Common myeloid progenitor, CD34-positive (primary cell): ENCODE data around the gene TENM4.

ENCODE experiments used
- CTCF ChIA-PET: fragments of 350-600 bp; sonication (Branson Sonifier 250); formaldehyde crosslinking; loops from one replicate; lab custom pipeline; 2021; ENCODE audit warnings: antibody characterized with exemption; lab: Charles Lee
- POLR2A ChIA-PET: fragments of 350-600 bp; sonication (Branson Sonifier 250); formaldehyde crosslinking; loops from one replicate; lab custom pipeline; 2021; ENCODE audit warnings: antibody characterized with exemption; lab: Charles Lee
- DNase-seq, 3 donors: peaks; one replicate each; pipeline versions ENCODE4 v3.0.0 to v3.0.0-alpha.2; 2013
- H3K27ac ChIP-seq, 2 experiments: 1 replicate in 1 of 2; 2 replicates in 1 of 2; pipeline ENCODE4 v1.7.0; 2013; ENCODE audit warnings: inconsistent platforms in 2 of 2, low read length in 2 of 2, mild to moderate bottlenecking in 2 of 2, low read depth in 1 of 2, moderate library complexity in 1 of 2; ENCODE audit not compliant: severe bottlenecking in 2 of 2, insufficient read depth in 1 of 2, poor library complexity in 1 of 2
- H3K27me3 ChIP-seq, 5 experiments: replicated peaks in 2 of 5; 1 replicate in 3 of 5; 2 replicates in 2 of 5; pipeline versions ENCODE4 v1.6.1 to v1.7.0; 2013; ENCODE audit warnings: low read length in 4 of 5, mild to moderate bottlenecking in 2 of 5, moderate library complexity in 2 of 5, inconsistent platforms in 1 of 5; ENCODE audit not compliant: insufficient read depth in 5 of 5, control insufficient read depth in 4 of 5
- H3K36me3 ChIP-seq, 4 experiments: 1 replicate in 2 of 4; 2 replicates in 2 of 4; pipeline versions ENCODE4 v1.6.1 to v1.7.0; 2013; ENCODE audit warnings: low read length in 3 of 4, control low read depth in 1 of 4, mild to moderate bottlenecking in 1 of 4; ENCODE audit not compliant: control insufficient read depth in 4 of 4, insufficient read depth in 4 of 4
- H3K4me1 ChIP-seq, 4 experiments: 1 replicate in 3 of 4; 2 replicates in 1 of 4; pipeline versions ENCODE4 v1.6.1 to v1.7.1; 2013; ENCODE audit warnings: low read length in 3 of 4, mild to moderate bottlenecking in 3 of 4, control low read depth in 1 of 4, inconsistent platforms in 1 of 4, moderate library complexity in 1 of 4; ENCODE audit not compliant: control insufficient read depth in 4 of 4, insufficient read depth in 4 of 4; ENCODE audit errors: control extremely low read depth in 1 of 4
- H3K4me3 ChIP-seq, 7 experiments: 1 replicate in 4 of 7; 2 replicates in 3 of 7; pipeline versions ENCODE4 v1.5.1 to v1.7.0; 2013; ENCODE audit warnings: mild to moderate bottlenecking in 7 of 7, low read length in 6 of 7, moderate library complexity in 6 of 7, inconsistent platforms in 2 of 7, low read depth in 2 of 7, control low read depth in 1 of 7; ENCODE audit not compliant: insufficient read depth in 4 of 7, control insufficient read depth in 1 of 7; ENCODE audit errors: extremely low read depth in 1 of 7
- H3K9me3 ChIP-seq, 5 experiments: 1 replicate in 4 of 5; 2 replicates in 1 of 5; pipeline versions ENCODE4 v1.6.1 to v1.7.1; 2013; ENCODE audit warnings: low read length in 4 of 5, mild to moderate bottlenecking in 2 of 5, inconsistent platforms in 1 of 5, low read depth in 1 of 5, moderate library complexity in 1 of 5; ENCODE audit not compliant: control insufficient read depth in 4 of 5, insufficient read depth in 2 of 5; ENCODE audit errors: control extremely low read depth in 1 of 5
- WGBS: methylation state at CpG from one replicate; pipeline ENCODE4 v1.1.5; 2013; ENCODE audit not compliant: insufficient coverage; 5-methylcytosine and 5-hydroxymethylcytosine counted together

The TENM4 gene

GRCh38 chr11:79208126-79208525 lies 232.7 kb downstream of the TENM4 start:
- CTCF ChIA-PET, result no interaction called here
- Histone ChIP-seq H3K9me3 (no peaks in the 10 kb centered on the region), H3K27me3 (peaks cover 0 to 8% (median 0%) of the 10 kb centered on the region in 5 experiments), H3K4me3 (no peak overlapping the region), H3K27ac (no peak overlapping the region), H3K4me1 (no peaks in the 10 kb centered on the region), H3K36me3 (no peaks in the 10 kb centered on the region)
- POLR2A ChIA-PET, result no interaction called here
- WGBS, result 100% methylated on average over 2 of the region's 2 CpGs
- no peak for DNase-seq

- Histone ChIP-seq H3K27me3 (peaks cover 0 to 2% (median 0%) of the 10 kb centered on the region in 5 experiments), H3K27ac (no peak overlapping the region), H3K9me3 (no peaks in the 10 kb centered on the region), H3K4me1 (no peaks in the 10 kb centered on the region), H3K4me3 (no peak overlapping the region), H3K36me3 (no peaks in the 10 kb centered on the region)
- CTCF ChIA-PET, result no interaction called here
- DNase-seq, result no peak
- WGBS, result 93% methylated on average over 3 of the region's 4 CpGs
- POLR2A ChIA-PET, result no interaction called here
Measured at GRCh38 chr11:79206951-79207350, 233.9 kb downstream of the TENM4 start.

DNA sequence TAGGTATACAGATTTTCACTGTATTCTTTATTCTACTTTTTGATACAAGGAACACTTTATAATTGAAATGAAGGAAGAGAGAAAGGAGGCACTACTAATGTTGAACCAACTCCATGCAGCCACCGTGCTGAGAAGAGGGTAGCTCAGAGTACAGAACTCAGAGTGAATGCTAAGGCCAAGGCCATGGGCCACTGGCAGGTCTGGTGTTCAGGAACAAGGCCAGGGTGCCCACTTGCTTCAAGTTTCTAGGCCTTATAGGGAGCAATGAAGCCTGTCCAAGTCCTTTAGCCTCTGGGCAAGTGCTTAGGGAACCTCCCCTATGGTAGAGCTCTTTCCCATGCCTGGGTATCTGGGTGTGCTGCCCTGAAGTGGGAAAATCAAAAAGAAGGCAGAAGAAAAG lies 235.0 kb downstream of the TENM4 start:
- peaks cover 0 to 2% (median 0%) of the 10 kb centered on the region in 5 experiments for H3K9me3 ChIP-seq
- ChIA-PET CTCF (no interaction called here), POLR2A (no interaction called here)
- no peaks in the 10 kb centered on the region for H3K4me1 ChIP-seq
- H3K36me3 ChIP-seq, result no peaks in the 10 kb centered on the region
- H3K27ac ChIP-seq, result no peak overlapping the region
- no peaks in the 10 kb centered on the region for H3K27me3 ChIP-seq
- DNase-seq, result no peak
- WGBS, result 86% methylated on average over 1 of the region's 1 CpG
- no peak overlapping the region for H3K4me3 ChIP-seq

DNA sequence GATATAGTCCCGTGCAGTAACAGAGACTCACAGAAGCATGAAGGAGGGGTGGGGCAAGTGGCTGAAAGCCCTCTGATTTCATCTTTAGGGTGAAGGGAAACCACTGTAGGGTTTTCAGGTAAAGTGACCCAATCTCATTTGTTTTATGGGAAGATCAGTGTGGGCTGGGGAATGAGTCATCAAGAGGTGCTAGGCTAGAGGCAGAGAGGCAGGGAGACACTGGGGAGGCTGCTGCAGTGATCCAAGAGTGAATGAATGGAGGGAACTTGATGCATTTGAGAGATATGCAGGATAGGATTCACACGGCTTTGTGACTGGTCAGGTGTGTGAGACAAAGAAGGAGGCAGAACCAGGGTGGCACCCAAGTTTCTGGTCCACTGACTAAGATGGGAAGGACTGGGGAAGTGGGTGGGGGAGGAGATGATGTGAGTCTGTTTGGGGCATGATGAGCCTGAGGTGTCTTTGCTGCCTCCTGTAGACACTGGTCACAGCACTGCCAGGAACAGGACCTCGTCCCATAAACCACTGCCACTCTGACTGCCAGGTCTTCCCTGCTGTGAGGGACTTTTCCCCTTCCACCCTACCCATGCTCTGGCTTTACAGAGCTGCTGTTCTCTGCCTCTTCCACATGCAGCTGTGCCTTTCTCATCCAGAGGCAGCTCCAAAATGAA lies 239.0 kb downstream of the TENM4 start:
- Histone ChIP-seq H3K9me3 (peaks cover 0 to 8% (median 0%) of the 10 kb centered on the region in 5 experiments), H3K36me3 (no peaks in the 10 kb centered on the region), H3K27ac (no peak overlapping the region), H3K4me3 (no peak overlapping the region), H3K27me3 (no peaks in the 10 kb centered on the region), H3K4me1 (no peaks in the 10 kb centered on the region)
- WGBS, result 74% methylated on average over 3 of the region's 3 CpGs
- ChIA-PET POLR2A (no interaction called here), CTCF (no interaction called here)
- DNase-seq, result no peak

- ChIA-PET CTCF (no interaction called here), POLR2A (no interaction called here)
- Histone ChIP-seq H3K9me3 (peaks cover 0 to 10% (median 0%) of the 10 kb centered on the region in 5 experiments), H3K4me1 (no peaks in the 10 kb centered on the region), H3K27me3 (no peaks in the 10 kb centered on the region), H3K4me3 (no peak overlapping the region), H3K27ac (no peak overlapping the region), H3K36me3 (no peaks in the 10 kb centered on the region)
- no peak for DNase-seq
- 89% methylated on average over 3 of the region's 5 CpGs for WGBS
Measured at GRCh38 chr11:79200398-79201070, 240.3 kb downstream of the TENM4 start.

DNA sequence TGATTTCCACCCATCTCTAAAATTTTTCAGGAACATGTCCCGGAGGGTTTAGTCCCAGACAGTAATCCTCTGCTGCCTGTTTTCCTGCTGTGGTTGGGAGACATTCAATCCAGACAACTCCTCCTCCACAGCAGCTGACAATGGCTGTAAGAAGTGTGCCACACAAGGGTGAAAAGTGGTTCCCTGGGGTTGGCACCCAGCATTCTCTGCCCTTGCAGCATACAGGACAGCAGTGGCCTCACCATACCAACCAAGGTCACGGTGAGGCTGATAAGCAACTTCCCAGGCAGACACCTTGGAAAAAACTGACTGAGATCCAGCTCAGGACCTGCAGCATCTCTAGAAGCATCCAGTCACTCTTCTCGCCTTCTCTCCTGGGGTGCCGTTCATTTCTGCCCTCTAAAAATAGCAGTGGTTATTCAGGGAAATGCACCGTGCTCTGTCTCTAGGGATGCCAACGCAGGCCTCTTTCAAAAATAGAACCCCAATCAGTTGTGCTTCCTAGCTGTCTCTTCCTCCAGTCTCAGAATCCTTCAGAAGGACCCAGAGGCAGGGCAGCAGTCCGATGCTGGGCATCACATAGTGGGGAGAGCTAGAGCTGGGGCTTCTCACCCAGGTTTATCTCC lies 241.0 kb downstream of the TENM4 start:
- H3K27me3 ChIP-seq, result no peaks in the 10 kb centered on the region
- no peak overlapping the region for H3K4me3 ChIP-seq
- ChIA-PET POLR2A (no interaction called here), CTCF (no interaction called here)
- no peaks in the 10 kb centered on the region for H3K36me3 ChIP-seq
- peaks cover 0 to 10% (median 0%) of the 10 kb centered on the region in 5 experiments for H3K9me3 ChIP-seq
- no peaks in the 10 kb centered on the region for H3K4me1 ChIP-seq
- no peak overlapping the region for H3K27ac ChIP-seq
- DNase-seq, result no peak
- 87% methylated on average over 6 of the region's 7 CpGs for WGBS

DNA sequence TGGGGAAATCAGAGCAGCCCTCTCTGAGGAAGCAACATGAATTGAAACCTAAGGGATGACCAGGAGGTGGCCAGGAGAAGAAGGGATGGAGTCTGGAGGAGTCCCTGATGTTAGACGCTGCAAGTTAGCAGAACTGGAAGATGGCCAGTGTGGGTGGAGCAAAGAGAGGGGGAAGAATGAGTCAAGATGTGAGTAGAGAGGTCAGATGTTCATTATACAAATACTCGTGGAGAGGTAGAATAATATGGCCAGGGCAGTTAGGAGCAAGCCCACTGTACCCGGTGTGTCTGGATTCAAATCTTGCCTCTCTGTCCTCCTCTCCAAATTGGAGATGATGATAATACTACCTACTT lies 242.0 kb downstream of the TENM4 start:
- WGBS, result 40% methylated on average over 1 of the region's 3 CpGs
- ChIA-PET POLR2A (no interaction called here), CTCF (no interaction called here)
- no peaks in the 10 kb centered on the region for H3K36me3 ChIP-seq
- H3K4me3 ChIP-seq, result no peak overlapping the region
- no peaks in the 10 kb centered on the region for H3K4me1 ChIP-seq
- DNase-seq, result no peak
- H3K27ac ChIP-seq, result no peak overlapping the region
- H3K27me3 ChIP-seq, result no peaks in the 10 kb centered on the region
- H3K9me3 ChIP-seq, result peaks cover 0 to 10% (median 0%) of the 10 kb centered on the region in 5 experiments
